ENCODE measurements around the gene LIMS4. TPM values are rescaled to one million over a fixed set of nuclear protein-coding genes. Genes with fewer than 3 reads are reported as not detected.
A peak's percentile ranks its signal among the peaks of the same experiment; 100 is the strongest.
"Not testable (repeated sequence)": the region's sequence is repeated elsewhere in the genome, so short reads cannot be mapped to it uniquely, and the experiment has no call there.

LIMS4 gene
- total RNA-seq, 1 experiment from 2014 or later, result 1.1 TPM

DNA sequence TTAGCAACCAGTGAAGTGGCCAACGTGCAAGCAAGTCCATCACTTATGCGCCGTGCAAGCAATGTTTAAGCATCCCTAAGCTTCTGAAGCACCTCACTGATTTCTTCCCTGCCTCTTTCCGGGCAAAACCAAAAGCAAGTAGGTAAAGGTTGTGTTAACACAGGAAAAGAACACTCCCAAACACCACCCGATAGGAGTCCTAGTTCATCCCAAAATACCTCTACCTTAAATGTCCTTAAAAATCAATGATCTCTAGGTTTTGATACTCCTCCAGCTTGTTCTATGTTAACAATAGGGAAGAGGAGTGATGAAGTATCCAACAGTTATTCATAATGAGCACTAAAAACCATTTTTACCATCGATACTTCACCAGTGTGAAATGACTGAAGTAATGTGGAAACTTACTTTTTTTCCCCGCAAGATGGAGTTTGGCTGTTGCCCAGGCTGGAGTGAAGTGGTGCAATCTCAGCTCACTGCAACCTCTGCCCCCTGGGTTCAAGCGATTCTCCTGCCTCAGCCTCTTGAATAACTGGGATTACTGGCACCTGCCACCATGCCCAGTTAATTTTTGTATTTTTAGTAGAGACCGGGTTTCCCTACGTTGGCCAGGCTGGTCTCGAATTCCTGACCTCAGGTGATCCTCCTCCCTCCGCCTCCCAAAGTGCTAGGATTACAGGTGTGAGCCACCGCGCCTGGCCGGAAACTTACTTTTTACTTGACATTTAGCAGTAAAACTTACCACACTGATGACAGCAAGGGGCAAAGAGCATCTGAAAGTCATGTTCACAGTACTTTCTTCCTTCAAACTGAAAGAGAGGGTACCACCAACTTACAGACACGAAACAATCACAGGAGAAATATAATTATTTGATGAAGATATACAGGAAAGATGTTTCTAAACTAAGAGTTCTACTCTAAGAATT is 16.1 kb downstream of the LIMS4 start:
- H4K20me1 ChIP-seq (ENCODE audit: insufficient read depth); H3K27ac ChIP-seq (ENCODE audit: low read depth, low read length); H3K36me3 ChIP-seq (ENCODE audit: control insufficient read depth in 1 of 2, insufficient read depth in 2 of 2, low read length in 2 of 2); ATAC-seq; H3K9me2 ChIP-seq (ENCODE audit: insufficient read depth); H3K27me3 ChIP-seq (ENCODE audit: insufficient read depth, low read length); H3K4me2 ChIP-seq (ENCODE audit: low read length); RAD21 ChIA-PET (ENCODE audit: low non-redundant PET in 1 of 2, low total read pairs in 2 of 2, uncharacterized antibody in 2 of 2, unreplicated experiment in 2 of 2); CTCF ChIA-PET; intact Hi-C loops (cut with micrococcal nuclease); DNase-seq (ENCODE audit: low read depth, low spot score); H2AFZ ChIP-seq (ENCODE audit: low read depth, low read length, poor library complexity, severe bottlenecking); BruUV-seq (replicated peaks); H3K9ac ChIP-seq (ENCODE audit: low read length); H3K9me3 ChIP-seq (ENCODE audit: control insufficient read depth in 1 of 2, insufficient read depth in 1 of 2, low read depth in 1 of 2, low read length in 2 of 2); H3K79me2 ChIP-seq (ENCODE audit: insufficient read depth, low read length); POLR2A ChIA-PET; H3K4me3 ChIP-seq (replicated peaks in 1 of 2; ENCODE audit: low read depth in 1 of 2, low read length in 2 of 2); H3K4me1 ChIP-seq (ENCODE audit: control insufficient read depth in 1 of 2, insufficient read depth in 2 of 2, low read length in 2 of 2): not testable (repeated sequence)

DNA sequence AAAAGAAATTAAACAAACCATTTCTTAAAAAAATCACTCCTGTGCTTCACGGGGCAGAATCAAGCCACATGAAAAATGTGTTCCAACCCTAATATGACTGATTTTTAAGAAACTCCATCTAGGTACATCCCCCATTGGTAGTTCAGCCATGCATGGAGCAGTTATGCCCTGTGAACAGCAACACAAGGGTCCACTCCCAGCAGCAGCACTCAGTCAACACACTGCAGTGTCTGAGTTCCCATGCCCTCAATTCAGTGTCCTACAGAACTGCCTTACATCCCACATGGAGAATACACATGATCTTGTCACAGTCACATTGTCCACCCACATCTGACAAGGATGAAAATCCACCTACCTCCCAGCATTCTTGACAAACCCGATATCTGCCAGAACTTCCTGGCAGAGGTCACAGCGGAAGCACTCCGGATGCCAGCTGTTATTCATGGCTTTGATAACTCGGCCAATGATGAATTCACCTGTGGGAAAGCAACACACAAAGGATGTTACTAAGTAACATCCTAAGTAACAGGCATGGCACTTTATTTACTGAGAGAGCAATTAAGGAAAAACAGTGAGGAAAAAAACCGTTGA is 17.4 kb downstream of the LIMS4 start:
- H3K27me3 ChIP-seq (ENCODE audit: insufficient read depth, low read length); CTCF ChIA-PET; H2AFZ ChIP-seq (ENCODE audit: low read depth, low read length, poor library complexity, severe bottlenecking); RAD21 ChIA-PET (ENCODE audit: low non-redundant PET in 1 of 2, low total read pairs in 2 of 2, uncharacterized antibody in 2 of 2, unreplicated experiment in 2 of 2); H3K4me1 ChIP-seq (ENCODE audit: control insufficient read depth in 1 of 2, insufficient read depth in 2 of 2, low read length in 2 of 2); H3K27ac ChIP-seq (ENCODE audit: low read depth, low read length); H3K9me2 ChIP-seq (ENCODE audit: insufficient read depth); BruUV-seq (replicated peaks); H3K36me3 ChIP-seq (ENCODE audit: control insufficient read depth in 1 of 2, insufficient read depth in 2 of 2, low read length in 2 of 2); POLR2A ChIA-PET; H3K79me2 ChIP-seq (ENCODE audit: insufficient read depth, low read length); H4K20me1 ChIP-seq (ENCODE audit: insufficient read depth); H3K9me3 ChIP-seq (ENCODE audit: control insufficient read depth in 1 of 2, insufficient read depth in 1 of 2, low read depth in 1 of 2, low read length in 2 of 2); DNase-seq (ENCODE audit: low read depth, low spot score); intact Hi-C loops (cut with micrococcal nuclease); H3K9ac ChIP-seq (ENCODE audit: low read length); H3K4me3 ChIP-seq (replicated peaks in 1 of 2; ENCODE audit: low read depth in 1 of 2, low read length in 2 of 2); ATAC-seq; H3K4me2 ChIP-seq (ENCODE audit: low read length): not testable (repeated sequence)

DNA sequence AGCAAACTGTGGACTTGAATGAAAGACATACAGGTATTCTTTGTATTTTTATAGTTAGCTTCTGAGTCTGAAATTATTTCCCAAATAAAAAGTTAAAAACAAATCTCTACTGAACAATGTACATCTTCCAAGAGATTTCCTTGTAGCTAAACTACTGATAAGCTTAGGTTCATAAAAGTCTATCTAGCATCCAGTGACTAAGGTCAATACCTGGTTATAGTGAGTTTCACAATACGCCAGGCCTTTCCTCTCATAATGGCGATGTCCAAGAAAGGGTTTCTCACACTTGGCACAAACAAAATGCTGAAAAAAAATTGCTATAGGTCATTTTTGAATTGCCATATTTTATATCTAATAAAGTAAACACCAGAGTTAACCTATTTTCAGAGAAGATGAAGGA is 21.7 kb downstream of the LIMS4 start:
- H3K27me3 ChIP-seq (ENCODE audit: insufficient read depth, low read length); H3K79me2 ChIP-seq (ENCODE audit: insufficient read depth, low read length); H2AFZ ChIP-seq (ENCODE audit: low read depth, low read length, poor library complexity, severe bottlenecking); RAD21 ChIA-PET (ENCODE audit: low non-redundant PET in 1 of 2, low total read pairs in 2 of 2, uncharacterized antibody in 2 of 2, unreplicated experiment in 2 of 2); H3K9me3 ChIP-seq (ENCODE audit: control insufficient read depth in 1 of 2, insufficient read depth in 1 of 2, low read depth in 1 of 2, low read length in 2 of 2); BruUV-seq (replicated peaks); DNase-seq (ENCODE audit: low read depth, low spot score); H3K4me2 ChIP-seq (ENCODE audit: low read length); CTCF ChIA-PET; H3K9me2 ChIP-seq (ENCODE audit: insufficient read depth); H3K9ac ChIP-seq (ENCODE audit: low read length); intact Hi-C loops (cut with micrococcal nuclease); ATAC-seq; H4K20me1 ChIP-seq (ENCODE audit: insufficient read depth); H3K27ac ChIP-seq (ENCODE audit: low read depth, low read length); H3K4me3 ChIP-seq (replicated peaks in 1 of 2; ENCODE audit: low read depth in 1 of 2, low read length in 2 of 2); POLR2A ChIA-PET; H3K4me1 ChIP-seq (ENCODE audit: control insufficient read depth in 1 of 2, insufficient read depth in 2 of 2, low read length in 2 of 2); H3K36me3 ChIP-seq (ENCODE audit: control insufficient read depth in 1 of 2, insufficient read depth in 2 of 2, low read length in 2 of 2): not testable (repeated sequence)

DNA sequence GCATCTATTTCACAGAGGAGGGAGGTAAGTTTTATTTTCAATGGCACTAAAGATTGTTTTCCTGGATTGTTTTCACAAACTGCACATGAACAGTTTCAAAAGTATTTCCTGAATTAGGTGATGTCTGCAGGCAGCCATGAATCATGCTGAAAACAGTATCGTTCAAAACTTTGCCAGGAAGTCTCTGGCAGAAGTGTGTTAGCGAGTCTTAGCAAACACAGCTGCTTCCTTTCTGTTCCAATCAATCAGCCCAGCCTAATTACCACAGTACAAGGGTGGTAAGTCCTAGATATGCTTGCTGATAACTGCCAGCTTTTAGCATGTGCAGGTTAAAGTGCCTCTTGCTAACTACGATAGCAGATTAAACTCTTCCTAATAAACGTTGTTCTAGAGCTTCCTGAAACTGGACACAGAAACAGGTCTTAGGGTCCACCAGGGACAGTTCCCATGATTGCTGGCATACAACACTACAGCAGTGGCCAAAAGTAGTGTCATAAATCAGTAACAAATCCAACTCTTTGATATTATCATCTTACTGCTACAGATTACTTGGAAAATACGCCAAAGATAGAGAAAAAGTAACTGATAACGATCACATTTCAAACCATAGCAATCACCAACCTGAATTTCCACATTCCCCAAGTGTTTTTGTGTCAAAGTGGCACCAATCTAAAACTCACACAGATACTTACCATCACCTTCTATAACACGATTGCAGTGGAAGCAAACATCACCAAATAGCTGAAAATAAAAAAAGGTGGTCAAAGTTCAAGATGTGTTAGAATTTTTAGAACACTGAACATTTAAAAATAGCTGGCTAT is 23.3 kb downstream of the LIMS4 start:
- H2AFZ ChIP-seq (ENCODE audit: low read depth, low read length, poor library complexity, severe bottlenecking); DNase-seq (ENCODE audit: low read depth, low spot score); H3K36me3 ChIP-seq (ENCODE audit: control insufficient read depth in 1 of 2, insufficient read depth in 2 of 2, low read length in 2 of 2); H3K27ac ChIP-seq (ENCODE audit: low read depth, low read length); H3K79me2 ChIP-seq (ENCODE audit: insufficient read depth, low read length); RAD21 ChIA-PET (ENCODE audit: low non-redundant PET in 1 of 2, low total read pairs in 2 of 2, uncharacterized antibody in 2 of 2, unreplicated experiment in 2 of 2); H3K4me2 ChIP-seq (ENCODE audit: low read length); H3K4me3 ChIP-seq (replicated peaks in 1 of 2; ENCODE audit: low read depth in 1 of 2, low read length in 2 of 2); H3K9me3 ChIP-seq (ENCODE audit: control insufficient read depth in 1 of 2, insufficient read depth in 1 of 2, low read depth in 1 of 2, low read length in 2 of 2); POLR2A ChIA-PET; H3K9me2 ChIP-seq (ENCODE audit: insufficient read depth); H3K4me1 ChIP-seq (ENCODE audit: control insufficient read depth in 1 of 2, insufficient read depth in 2 of 2, low read length in 2 of 2); H4K20me1 ChIP-seq (ENCODE audit: insufficient read depth); H3K9ac ChIP-seq (ENCODE audit: low read length); BruUV-seq (replicated peaks); intact Hi-C loops (cut with micrococcal nuclease); H3K27me3 ChIP-seq (ENCODE audit: insufficient read depth, low read length); CTCF ChIA-PET: not testable (repeated sequence)
- peak; percentile 68 for ATAC-seq
